GM12878 (cell line): ENCODE data around the gene RSF1. TPM values are rescaled to one million over a fixed set of nuclear protein-coding genes. Genes with fewer than 3 reads are reported as not detected.

ENCODE experiments used
- ATAC-seq: fragments of 200-7000 bp; cut with Tn5 transposase; 3 replicates; pipeline ENCODE4 v1.9.1; 2020; ENCODE audit warnings: mild to moderate bottlenecking, moderate library complexity
- BruUV-seq: library from RNA; stranded (reverse); fragments of 400-500 nt; replicated peaks from 2 replicates; lab custom pipeline; 2021; lab: Mats Ljungman, UMichigan
- CTCF ChIA-PET: fragments of 300-600 bp; sonication (Branson Sonifier 250); formaldehyde crosslinking; extraction: SDS; loops from one replicate; lab custom pipeline; 2021; ENCODE audit warnings: inconsistent platforms; lab: Yijun Ruan, JAX
- POLR2A ChIA-PET: fragments of 350-600 bp; formaldehyde crosslinking; extraction: SDS; loops from one replicate; lab custom pipeline; 2021; ENCODE audit warnings: inconsistent platforms; lab: Charles Lee
- RAD21 ChIA-PET: fragments of 300-600 bp; sonication (Branson Sonifier 250); formaldehyde crosslinking; loops from one replicate; lab custom pipeline; 2023; ENCODE audit warnings: antibody characterized with exemption; ENCODE audit not compliant: unreplicated experiment; lab: Charles Lee
- SMC1A ChIA-PET: fragments of 300-600 bp; sonication (Branson Sonifier 250); formaldehyde crosslinking; loops from one replicate; lab custom pipeline; 2023; ENCODE audit not compliant: unreplicated experiment, uncharacterized antibody; lab: Charles Lee
- DNase-seq: peaks from one replicate; pipeline ENCODE4 v3.0.0-alpha.2; 2011; ENCODE audit warnings: low read depth, low spot score
- FAIRE-seq: peaks from 3 replicates; lab custom pipeline; 2011; peaks lifted over from hg19 to GRCh38; lab: Jason Lieb, UNC
- H2AFZ ChIP-seq: 2 replicates; pipeline ENCODE4 v1.6.0; 2011; ENCODE audit warnings: low read depth, low read length, control low read depth; ENCODE audit not compliant: control insufficient read depth
- H3K27ac ChIP-seq: 2 replicates; pipeline ENCODE4 v1.5.1; 2011; ENCODE audit warnings: control low read depth; ENCODE audit not compliant: control insufficient read depth, insufficient read depth
- H3K27me3 ChIP-seq, 2 experiments: replicated peaks in 1 of 2; 2 replicates each; pipeline versions ENCODE4 v1.6.0 to v1.6.1; 2011; ENCODE audit warnings: low read length in 1 of 2; ENCODE audit not compliant: control insufficient read depth in 2 of 2, insufficient read depth in 2 of 2
- H3K36me3 ChIP-seq, 2 experiments: 2 replicates each; pipeline ENCODE4 v1.5.1; 2011; ENCODE audit warnings: low read length in 1 of 2; ENCODE audit not compliant: control insufficient read depth in 2 of 2, insufficient read depth in 2 of 2
- H3K4me1 ChIP-seq: 2 replicates; pipeline ENCODE4 v1.6.1; 2011; ENCODE audit warnings: mild to moderate bottlenecking, low read length, moderate library complexity, mixed read lengths; ENCODE audit not compliant: control insufficient read depth, insufficient read depth
- H3K4me2 ChIP-seq: 2 replicates; pipeline ENCODE4 v1.6.0; 2011; ENCODE audit warnings: control low read depth; ENCODE audit not compliant: control insufficient read depth, insufficient read depth
- H3K4me3 ChIP-seq: fragments of 200-600 bp; sonication (generic); 2 replicates; pipeline ENCODE4 v1.5.1; 2016
- H3K79me2 ChIP-seq: 2 replicates; pipeline ENCODE4 v1.6.0; 2011; ENCODE audit warnings: low read length; ENCODE audit not compliant: control insufficient read depth, insufficient read depth
- H3K9ac ChIP-seq: 2 replicates; pipeline ENCODE4 v1.8.0; 2011; ENCODE audit warnings: low read length, control low read depth, mixed read lengths; ENCODE audit not compliant: control insufficient read depth, insufficient read depth
- H3K9me3 ChIP-seq: replicated peaks from 3 replicates; pipeline ENCODE4 v1.5.1; 2011; ENCODE audit warnings: mild to moderate bottlenecking, low read length; ENCODE audit not compliant: control insufficient read depth, insufficient read depth
- H4K20me1 ChIP-seq: 2 replicates; pipeline ENCODE4 v1.6.0; 2011; ENCODE audit not compliant: control insufficient read depth, insufficient read depth
- ZSCAN29 ChIP-seq: fragments of 450-650 bp; IDR thresholded peaks from 2 replicates; pipeline ENCODE4 v1.6.1; 2017; ENCODE audit warnings: mild to moderate bottlenecking, moderate library complexity
- WGBS: methylation state at CpG from one replicate; pipeline ENCODE4 v1.1.6; 2016; ENCODE audit warnings: low lambda C conversion rate; ENCODE audit not compliant: insufficient replicate concordance, insufficient coverage; ENCODE audit errors: missing lambda C conversion rate; 5-methylcytosine and 5-hydroxymethylcytosine counted together
- in situ Hi-C: fragments of 300-500 bp; cut with MboI; formaldehyde crosslinking; loops from 9 replicates; pipeline ENCODE4 v1.14.3; 2018; ENCODE audit warnings: mixed read lengths
- intact Hi-C: fragments of 100-400 bp; cut with micrococcal nuclease; formaldehyde crosslinking; loops from one replicate; pipeline ENCODE4 v1.14.2; 2022; ENCODE audit not compliant: unreplicated experiment
- polyA plus RNA-seq, 11 experiments: library from polyadenylated mRNA; depleted of rRNA in 4 of 11; unstranded in 6 of 11; stranded (reverse) in 5 of 11; fragments of >200 nt; fragmentation: Nextera tagmentation in 4 of 11; fragmentation: Illumina TruSeq in 1 of 11; extraction: Ambion mirVana in 4 of 11; extraction: Trizol in 1 of 11; gene quantifications; 1 replicate in 1 of 11; 2 replicates in 10 of 11; pipeline versions ENCODE4 v1.2.1 to v1.2.3, GENCODE V29; 2011 to 2016; ENCODE audit warnings: inconsistent platforms in 2 of 11, missing spikeins in 2 of 11, low read depth in 1 of 11
- total RNA-seq, 4 experiments: library from RNA; depleted of rRNA in 3 of 4; stranded (reverse); fragments of >200 nt in 3 of 4; fragmentation: Illumina TruSeq in 1 of 4; extraction: Trizol in 1 of 4; gene quantifications; 2 replicates each; pipeline versions ENCODE4 v1.2.1 to v1.2.3, GENCODE V29; 2013 to 2021
- TF ChIP-seq, protein P1 (sequence below): fragments of 450-650 bp; formaldehyde crosslinking; IDR thresholded peaks from 2 replicates; pipeline ENCODE4 v1.4.0; 2020; ENCODE audit warnings: mild to moderate bottlenecking, moderate library complexity

Gene RSF1
- total and polyA plus RNA-seq, 10 of the 15 experiments (the other 5 are each of a cell fraction or from before 2014, with no cell fraction given) = 9.0 to 45.3 (median 30.0) TPM

DNA sequence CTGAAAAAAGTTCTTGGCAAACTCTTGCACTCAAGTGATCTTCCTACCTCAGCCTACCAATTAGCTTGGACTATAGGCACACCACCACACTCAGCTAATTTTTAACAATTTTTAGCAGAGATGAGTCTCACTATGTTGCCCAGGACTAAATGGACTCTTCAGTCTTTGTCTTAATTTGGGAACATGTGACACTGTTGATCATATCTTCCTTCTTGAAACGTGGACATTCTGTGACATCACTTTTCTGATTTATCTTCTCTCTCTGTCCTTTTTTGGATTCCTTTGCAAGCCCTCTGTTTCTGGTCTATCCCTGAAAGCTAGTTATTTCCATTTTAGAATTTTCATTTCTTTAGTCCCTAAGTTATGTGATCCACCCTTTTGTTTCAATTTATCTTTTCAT lies 42.0 kb downstream of the RSF1 start:
- H3K9ac ChIP-seq = no peak overlapping the region
- H3K9me3 ChIP-seq = no peaks in the 10 kb centered on the region
- no peaks in the 10 kb centered on the region; the same call in 1 of the 2 replicates for H4K20me1 ChIP-seq
- in situ Hi-C loops = loop anchor here (5.0 kb wide), 1 partner anchor 224 kb away; no protein-coding TSS in a partner anchor
- no peak for DNase-seq
- peaks cover 8% of the 10 kb centered on the region; the same call in 1 of the 2 replicates for H3K4me1 ChIP-seq
- no peak for FAIRE-seq
- ATAC-seq = no peak
- RAD21 ChIA-PET = no interaction called here
- H3K27me3 ChIP-seq = no peaks in the 10 kb centered on the region
- H3K27ac ChIP-seq = no peak overlapping the region
- intact Hi-C loops = loop anchor here (5.0 kb wide), 1 partner anchor 44 kb away; the partner anchor contains the start of genes AAMDC and RSF1
- H3K79me2 ChIP-seq = peaks cover 33% of the 10 kb centered on the region
- POLR2A ChIA-PET = interaction anchor here (1.0 kb wide), 1 partner anchor 70 kb away, joined by 3 read pairs; no protein-coding TSS in a partner anchor
- 0% methylated on average over 1 of the region's 1 CpG for WGBS
- H3K4me2 ChIP-seq = no peak overlapping the region
- no TSS peak for BruUV-seq
- peaks cover 0 to 10% of the 10 kb centered on the region in 2 experiments; a peak in 2 of 4 replicates for H3K36me3 ChIP-seq
- no peak overlapping the region for H2AFZ ChIP-seq
- CTCF ChIA-PET = interaction anchor here (0.9 to 3.7 kb wide), 4 partner anchors 10 to 267 kb away, joined by 3 to 10 read pairs (median 6); partner anchors contain the start of gene INTS4
- SMC1A ChIA-PET = interaction anchor here (0.7 to 1.3 kb wide), 2 partner anchors 10 to 18 kb away, joined by 4 to 5 read pairs; no protein-coding TSS in a partner anchor
- TF ChIP-seq ZSCAN29 = no peak
- TF ChIP-seq, protein P1, sequence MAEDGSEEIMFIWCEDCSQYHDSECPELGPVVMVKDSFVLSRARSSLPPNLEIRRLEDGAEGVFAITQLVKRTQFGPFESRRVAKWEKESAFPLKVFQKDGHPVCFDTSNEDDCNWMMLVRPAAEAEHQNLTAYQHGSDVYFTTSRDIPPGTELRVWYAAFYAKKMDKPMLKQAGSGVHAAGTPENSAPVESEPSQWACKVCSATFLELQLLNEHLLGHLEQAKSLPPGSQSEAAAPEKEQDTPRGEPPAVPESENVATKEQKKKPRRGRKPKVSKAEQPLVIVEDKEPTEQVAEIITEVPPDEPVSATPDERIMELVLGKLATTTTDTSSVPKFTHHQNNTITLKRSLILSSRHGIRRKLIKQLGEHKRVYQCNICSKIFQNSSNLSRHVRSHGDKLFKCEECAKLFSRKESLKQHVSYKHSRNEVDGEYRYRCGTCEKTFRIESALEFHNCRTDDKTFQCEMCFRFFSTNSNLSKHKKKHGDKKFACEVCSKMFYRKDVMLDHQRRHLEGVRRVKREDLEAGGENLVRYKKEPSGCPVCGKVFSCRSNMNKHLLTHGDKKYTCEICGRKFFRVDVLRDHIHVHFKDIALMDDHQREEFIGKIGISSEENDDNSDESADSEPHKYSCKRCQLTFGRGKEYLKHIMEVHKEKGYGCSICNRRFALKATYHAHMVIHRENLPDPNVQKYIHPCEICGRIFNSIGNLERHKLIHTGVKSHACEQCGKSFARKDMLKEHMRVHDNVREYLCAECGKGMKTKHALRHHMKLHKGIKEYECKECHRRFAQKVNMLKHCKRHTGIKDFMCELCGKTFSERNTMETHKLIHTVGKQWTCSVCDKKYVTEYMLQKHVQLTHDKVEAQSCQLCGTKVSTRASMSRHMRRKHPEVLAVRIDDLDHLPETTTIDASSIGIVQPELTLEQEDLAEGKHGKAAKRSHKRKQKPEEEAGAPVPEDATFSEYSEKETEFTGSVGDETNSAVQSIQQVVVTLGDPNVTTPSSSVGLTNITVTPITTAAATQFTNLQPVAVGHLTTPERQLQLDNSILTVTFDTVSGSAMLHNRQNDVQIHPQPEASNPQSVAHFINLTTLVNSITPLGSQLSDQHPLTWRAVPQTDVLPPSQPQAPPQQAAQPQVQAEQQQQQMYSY (CRISPR knock-in tag) = no peak
- H3K4me3 ChIP-seq = no peak overlapping the region
